ACHN (cell line): ENCODE data around the gene B3GALT5.

ENCODE experiments used
- DNase-seq: peaks from one replicate; pipeline ENCODE4 v3.0.0-alpha.2; 2015
- in situ Hi-C: cut with HindIII; loops from 2 replicates; pipeline ENCODE4 v1.10.0; 2017; ENCODE audit warnings: low sequenced_read_pairs, low pct_ligation_motif_present, low pct_unique_long_range_greater_than_20kb

Gene B3GALT5

DNA sequence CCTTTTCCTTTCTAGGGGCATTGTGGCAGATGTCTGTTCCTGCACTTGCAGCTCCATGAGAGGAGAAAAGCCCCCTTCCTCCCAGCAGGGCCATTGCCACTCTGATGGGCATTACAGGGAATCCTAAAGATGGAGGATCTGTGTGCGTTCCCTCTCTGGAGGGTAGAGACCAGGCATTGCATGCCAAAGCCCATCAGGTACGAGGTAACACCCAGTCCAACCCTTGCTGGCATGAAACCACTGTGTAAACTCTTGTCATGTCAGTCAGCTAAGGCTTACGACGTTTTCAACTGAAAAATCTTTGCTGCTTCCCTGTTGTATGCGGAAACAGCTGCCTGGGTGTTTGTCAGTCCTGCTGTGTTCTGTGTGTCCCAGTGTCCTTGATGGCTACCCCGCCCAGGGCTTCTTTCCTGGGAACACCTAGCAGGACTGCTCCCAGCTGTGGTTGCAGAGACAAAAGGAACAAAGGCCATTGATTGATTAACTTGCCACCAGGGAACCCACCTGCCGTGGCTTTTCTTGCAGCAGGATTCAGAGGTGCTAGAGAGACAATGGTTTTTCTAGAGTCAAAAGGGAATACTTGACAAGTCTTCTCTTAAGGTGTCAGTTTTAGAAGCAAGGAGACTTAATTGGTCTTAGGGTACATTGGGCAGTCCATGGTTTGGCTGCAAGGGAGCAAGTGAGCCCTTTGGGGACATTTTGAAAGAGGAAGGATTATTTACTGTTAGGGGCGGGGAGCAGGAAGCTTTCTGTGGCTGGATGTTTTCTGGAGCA lies 24.6 kb downstream of the B3GALT5 start:
- in situ Hi-C loops = no loop called here
- DNase-seq = no peak

DNA sequence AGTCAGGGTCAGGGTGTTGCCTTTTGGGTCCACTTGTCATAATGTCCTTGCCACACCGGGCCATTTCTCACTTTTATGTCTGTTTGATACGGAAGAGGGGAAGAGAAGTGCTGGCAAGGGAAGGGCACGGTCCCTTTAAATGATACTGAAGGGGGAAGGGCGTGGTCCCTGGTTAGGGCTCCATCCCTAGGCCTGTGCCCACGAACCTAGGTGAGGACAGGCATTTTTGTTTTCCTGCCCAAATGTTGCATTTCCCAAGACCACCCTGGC lies 25.2 kb downstream of the B3GALT5 start:
- DNase-seq = no peak
- in situ Hi-C loops = no loop called here

DNA sequence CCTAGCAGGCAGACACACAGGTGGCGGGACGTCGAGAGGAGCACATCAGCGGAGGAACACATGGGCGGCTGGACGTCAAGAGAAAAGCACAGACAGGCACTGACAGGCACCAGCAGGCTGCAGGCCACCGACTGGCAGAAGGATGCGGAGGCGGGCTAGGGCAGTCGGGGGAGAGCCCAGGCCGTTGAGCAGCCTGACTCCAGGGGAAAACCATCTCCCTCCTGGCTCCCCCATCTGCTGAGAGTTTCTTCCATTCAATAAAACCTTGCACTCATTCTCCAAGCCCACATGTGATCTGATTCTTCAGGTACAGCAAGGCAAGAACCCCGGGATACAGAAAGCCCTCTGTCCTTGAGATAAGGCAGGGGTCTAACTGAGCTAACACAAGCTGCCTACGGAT lies 25.5 kb downstream of the B3GALT5 start:
- no peak for DNase-seq
- in situ Hi-C loops = no loop called here

DNA sequence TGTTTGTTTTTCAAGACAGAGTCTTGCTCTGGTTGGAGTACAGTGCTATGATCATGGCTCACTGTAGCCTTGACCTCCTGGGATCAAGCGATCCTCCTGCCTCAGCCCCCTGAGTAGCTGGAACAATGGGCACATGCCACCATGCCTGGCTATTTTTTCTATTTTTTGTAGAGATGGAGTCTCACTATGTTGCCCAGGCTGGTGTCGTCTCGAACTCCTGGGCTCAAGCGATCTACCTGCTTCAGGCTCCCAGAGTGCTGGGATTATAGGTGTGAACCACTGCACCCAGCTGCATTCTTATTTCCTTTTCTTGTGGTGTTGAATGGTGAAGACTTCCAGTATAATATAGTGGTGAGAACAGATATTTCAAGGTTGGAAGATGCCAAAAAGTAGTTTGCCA lies 28.0 kb downstream of the B3GALT5 start:
- DNase-seq = no peak
- in situ Hi-C loops = no loop called here

DNA sequence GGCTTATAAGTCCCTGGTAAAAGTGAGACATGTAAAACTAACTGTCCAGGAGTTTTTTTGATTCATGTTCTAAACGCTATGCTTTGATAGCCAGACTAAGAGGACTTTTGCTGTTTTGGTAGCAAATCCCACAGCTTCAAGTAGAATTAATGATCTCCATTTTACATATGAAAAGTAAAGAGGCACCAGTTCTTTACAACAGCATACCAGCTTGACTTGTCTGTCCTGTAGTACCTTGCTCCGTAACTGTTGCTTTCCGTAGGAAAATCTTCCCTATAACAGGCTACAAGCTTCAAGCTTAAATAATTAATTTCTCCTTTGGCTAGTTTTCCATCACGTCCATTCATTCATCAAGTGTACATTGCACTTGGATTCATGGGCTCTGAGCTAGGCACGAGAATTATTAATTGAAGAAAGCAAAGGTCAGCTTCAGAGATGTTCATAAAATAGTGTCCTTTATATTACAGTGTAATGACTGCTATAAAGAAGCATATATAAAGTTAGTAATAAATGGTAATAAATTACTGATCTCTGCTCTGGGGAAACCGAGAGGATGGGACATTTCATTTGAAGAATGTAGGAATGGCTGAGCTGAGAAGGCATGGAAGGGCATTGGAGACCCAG lies 29.2 kb downstream of the B3GALT5 start:
- in situ Hi-C loops = no loop called here
- DNase-seq = no peak

DNA sequence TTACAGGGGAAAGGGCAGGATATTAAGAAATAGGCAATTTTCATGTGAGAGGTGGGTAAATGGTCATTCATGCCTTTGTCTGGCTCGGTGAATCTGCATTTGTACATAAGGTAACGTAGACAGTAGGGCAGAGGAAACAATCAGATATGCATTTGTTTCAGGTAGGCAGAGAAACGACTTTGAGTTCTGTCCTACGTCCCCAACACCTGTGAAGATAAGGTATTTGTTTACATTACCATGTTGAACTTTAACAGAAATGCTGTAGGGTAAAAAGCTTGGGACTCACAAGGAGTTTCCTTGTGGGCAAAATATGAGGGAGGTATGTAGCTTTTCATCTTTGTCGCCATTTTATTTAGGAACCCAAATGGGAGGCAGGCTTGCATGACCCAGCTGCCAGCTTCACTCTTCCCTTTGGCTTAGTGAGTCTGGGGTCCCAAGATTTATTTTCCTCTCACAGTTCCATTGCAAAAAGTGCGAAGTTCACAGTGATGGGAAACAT lies 31.4 kb downstream of the B3GALT5 start:
- no peak for DNase-seq
- in situ Hi-C loops = no loop called here

DNA sequence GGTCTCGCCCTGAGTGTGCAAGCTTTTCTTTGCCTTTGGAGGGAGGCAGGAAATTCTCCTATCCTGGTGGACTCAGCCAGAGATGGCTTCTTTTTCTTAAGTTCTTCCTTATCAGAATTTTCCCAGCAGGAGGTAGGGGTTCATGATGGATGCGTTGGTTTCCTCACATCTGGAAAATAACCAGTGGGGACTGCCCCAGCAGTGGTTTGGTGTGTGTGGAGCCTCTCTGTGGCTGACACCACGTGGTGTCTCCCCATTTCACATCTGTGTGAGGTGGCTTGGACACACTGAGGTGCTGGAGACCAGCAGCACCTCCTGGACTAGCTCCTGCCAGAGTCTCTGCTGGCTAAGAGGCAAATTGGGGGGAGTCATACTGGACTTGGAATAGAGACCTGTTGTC lies 32.6 kb downstream of the B3GALT5 start:
- DNase-seq = no peak
- in situ Hi-C loops = no loop called here

DNA sequence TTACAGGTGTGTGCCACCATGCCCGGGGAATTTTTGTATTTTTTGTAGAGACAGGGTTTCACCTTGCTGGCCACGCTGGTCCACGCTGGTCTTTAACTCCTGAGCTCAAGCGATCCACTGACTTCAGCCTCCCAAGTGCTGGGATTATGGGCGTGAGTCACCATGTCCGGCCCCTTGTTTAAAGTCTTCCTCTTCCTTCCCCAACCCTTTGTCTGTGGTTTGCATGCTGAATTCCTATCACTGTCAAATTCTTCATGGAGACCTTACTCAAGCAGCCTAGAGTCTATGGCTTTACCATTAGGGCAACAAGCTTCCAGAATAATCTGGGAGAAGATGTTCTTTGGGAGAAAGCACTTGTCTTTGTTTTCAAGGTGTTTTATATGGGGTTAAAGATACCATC lies 34.7 kb downstream of the B3GALT5 start:
- in situ Hi-C loops = no loop called here
- peak; percentile 39 for DNase-seq

DNA sequence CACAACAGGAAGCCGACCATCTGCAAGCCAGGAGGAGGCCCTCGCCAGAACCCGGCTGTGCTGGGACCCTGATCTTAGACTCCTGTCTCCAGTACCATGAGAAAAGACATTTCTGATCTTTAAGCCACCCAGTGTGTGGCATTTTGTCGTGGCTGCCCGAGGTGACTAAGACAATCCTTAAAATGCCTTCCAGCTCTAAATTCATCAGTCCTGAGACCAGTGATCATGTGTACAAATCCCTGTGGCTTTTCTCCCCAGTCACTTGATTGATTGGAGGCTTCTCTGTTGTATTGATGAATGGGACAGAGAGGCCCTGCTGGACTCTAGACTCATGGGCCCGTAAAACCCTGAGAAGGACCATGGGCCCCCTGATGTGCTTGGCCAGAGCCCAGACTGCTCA lies 36.1 kb downstream of the B3GALT5 start:
- in situ Hi-C loops = no loop called here

DNA sequence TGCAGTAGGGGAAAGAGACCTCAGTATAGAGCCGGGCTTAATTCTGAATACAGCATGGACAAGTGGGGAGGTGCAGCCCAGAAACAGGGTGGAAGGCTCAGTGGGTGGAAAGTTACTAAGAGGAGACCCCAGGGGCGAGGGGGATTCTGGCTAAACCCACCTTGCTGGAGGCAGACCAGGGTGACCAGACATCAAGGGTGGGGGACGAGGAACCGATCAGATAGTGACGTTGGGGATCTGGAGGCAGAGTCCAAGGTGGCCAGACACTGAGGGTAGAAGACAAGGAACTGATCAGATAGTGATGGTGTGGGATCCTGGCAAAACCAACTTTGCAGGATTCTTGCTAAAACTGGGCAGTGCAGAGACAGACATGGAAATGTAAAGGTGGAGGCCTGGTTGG lies 36.8 kb downstream of the B3GALT5 start:
- in situ Hi-C loops = no loop called here
- DNase-seq = no peak

More for the DNA sequence above, 36.1 kb downstream of the B3GALT5 start:
- DNase-seq = no peak

DNA sequence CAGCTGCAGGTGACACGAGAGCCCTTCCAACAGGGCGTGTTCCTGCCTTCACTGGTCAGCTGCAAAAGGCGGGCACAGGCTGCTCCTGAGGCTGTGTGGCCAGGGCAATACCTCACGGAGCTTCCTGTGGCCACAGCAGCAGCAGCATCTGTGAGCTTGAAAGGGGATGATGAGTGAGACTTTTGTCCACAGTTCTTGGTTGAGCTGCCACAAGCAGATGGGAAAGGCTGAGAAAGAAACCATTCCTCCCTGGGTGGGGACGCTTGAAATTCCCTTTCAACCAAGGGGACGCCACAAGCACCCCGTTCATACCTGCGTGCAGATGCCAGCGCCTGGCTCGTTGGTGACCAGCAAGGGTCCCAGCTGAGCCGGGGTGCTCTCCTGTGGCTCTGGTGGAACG lies 37.6 kb downstream of the B3GALT5 start:
- no peak for DNase-seq
- in situ Hi-C loops = no loop called here

DNA sequence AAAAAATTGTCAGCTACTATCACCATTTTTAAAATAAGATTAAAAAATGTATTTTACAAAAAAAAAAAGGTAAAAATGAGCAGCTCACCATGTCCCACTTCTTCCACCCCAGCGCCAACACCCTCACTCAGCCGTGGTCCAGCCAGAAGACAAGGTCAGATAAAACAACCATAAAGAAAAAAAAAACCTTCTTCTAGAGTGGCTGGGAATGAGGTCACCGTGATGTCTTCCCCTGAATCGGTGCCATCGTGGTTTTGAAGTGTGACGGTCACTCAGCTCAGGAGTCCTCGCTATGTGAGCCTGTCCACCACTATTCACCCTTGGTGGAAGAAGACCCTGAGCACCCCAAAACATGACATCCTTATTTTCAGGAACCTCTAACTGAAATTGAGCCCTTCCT lies 38.1 kb downstream of the B3GALT5 start:
- in situ Hi-C loops = no loop called here

DNA sequence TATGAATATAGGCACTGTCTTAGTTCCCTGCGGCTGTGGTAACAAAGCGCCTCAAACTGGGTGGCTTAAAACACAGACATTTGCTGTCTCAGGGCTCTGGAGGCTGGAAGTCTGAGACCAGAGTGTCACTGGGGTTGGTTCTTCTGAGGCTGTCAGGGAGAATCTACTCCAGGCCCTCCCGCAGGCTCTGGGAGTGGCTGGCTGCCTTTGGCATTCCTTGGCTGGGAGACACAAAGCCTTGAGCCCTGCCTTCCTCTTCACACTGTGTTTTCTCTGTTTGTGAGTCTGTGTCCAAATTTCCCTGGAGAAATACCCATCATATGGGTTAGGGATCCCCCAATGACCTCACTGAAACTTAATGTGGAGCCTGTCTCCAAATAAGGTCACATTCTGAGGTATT lies 38.5 kb downstream of the B3GALT5 start:
- no peak for DNase-seq
- in situ Hi-C loops = no loop called here

More for the DNA sequence above, 38.1 kb downstream of the B3GALT5 start:
- DNase-seq = no peak

DNA sequence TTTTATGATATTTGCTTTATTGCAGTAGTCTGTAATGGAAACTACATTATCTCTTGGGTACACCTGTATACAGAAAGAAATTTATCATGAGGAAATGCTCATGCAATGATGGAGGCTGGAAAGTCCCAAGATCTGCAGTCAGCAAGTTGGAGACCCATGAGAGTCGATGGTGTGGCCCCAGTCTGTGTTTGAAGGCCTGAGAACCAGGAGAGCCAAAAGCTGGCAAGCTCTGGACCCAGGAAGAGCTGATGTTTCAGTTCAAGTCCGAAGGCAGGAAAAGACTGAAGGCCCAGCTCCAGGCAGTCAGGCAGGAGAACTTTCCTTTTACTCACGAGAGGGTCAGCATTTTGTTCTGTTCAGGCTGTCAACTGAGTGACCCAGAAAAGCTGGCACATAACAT lies 42.2 kb downstream of the B3GALT5 start:
- in situ Hi-C loops = no loop called here
- no peak for DNase-seq

DNA sequence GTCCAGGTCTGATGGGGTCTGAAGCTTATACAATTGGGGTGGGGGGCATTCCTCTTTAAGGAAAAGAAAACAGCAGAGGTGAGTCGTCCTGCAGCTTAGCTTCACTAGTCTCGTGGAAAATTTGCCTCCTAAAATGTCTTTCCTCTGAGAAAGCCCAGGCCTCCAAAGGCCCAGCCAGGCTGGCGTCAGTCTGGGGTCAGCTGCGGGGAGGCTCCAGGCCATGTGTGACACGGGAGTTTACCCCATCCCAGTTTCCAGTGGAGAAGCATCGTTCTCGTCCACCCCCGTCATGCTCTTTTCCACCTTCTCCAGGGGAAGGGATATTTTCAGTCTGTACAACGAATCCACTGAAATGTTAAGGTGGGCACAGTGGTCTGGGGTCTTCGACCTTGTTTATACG lies 42.8 kb downstream of the B3GALT5 start:
- in situ Hi-C loops = no loop called here
- no peak for DNase-seq

DNA sequence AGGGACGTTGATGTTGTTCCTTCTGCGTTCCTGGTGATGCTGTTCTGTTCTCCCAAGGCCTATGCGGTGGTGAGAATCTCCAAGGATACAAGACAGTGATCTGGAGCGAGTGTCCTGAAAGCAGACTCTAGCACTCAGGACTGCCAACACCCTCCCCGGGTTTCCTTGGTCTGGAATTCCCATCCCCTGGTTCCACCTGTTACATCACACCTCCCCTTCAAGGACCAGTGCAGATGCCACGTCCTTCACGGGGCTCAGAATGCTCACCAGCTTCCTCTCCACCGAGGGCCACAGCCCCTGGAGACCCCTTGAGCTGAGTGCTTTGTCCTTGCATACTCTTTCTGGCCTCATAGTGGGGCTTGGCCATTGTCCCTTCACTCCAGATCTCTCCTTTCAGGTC lies 43.5 kb downstream of the B3GALT5 start:
- in situ Hi-C loops = no loop called here
- no peak for DNase-seq

DNA sequence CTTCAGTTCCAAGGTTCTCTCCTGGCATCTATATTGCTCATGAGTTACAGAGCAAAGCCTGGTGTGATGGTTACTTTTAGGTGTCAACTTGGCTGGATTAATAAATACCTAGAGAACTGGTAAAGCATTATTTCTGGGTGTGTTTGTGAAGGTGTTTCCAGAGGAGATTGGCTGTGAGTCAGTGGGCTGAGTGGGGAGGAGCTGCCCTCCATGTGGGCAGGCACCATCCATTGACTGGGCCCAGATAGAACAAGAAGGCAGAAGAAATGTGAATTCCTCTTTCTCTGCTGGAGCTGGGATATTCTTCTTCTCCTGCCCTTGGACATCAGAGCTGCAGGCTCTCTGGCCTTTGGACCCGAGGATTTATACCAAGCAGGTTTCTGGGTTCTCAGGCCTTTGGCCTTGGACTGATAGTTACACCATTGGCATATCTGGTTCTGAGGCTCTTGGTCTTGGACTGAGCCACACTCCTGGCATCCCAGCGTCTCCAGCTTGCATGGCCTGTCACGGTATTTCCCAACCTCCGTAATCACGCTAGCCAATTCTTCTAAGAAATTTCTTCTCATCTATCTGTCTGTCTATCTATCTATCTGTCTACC lies 44.5 kb downstream of the B3GALT5 start:
- in situ Hi-C loops = no loop called here
- DNase-seq = peak; percentile 56

DNA sequence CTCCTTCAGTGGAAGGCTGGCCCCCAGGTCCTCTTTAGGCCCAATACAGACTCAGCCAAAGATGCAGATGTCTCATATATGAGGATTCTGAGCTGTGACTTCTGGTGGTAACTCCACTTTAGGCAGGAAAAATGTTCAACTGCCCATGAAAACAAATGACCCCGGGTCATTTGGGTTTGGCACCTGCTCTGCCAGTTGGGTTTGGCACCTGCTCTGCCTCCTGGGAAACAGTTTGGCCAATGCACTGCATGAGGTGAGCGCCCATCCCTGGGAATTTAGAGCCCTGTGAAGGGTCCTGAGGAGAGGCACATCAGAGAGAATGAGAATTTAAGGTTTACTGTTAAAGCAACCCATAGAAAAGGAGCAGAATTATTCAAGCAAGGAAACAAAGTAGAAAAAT lies 45.3 kb downstream of the B3GALT5 start:
- peak; percentile 11 for DNase-seq
- in situ Hi-C loops = no loop called here

DNA sequence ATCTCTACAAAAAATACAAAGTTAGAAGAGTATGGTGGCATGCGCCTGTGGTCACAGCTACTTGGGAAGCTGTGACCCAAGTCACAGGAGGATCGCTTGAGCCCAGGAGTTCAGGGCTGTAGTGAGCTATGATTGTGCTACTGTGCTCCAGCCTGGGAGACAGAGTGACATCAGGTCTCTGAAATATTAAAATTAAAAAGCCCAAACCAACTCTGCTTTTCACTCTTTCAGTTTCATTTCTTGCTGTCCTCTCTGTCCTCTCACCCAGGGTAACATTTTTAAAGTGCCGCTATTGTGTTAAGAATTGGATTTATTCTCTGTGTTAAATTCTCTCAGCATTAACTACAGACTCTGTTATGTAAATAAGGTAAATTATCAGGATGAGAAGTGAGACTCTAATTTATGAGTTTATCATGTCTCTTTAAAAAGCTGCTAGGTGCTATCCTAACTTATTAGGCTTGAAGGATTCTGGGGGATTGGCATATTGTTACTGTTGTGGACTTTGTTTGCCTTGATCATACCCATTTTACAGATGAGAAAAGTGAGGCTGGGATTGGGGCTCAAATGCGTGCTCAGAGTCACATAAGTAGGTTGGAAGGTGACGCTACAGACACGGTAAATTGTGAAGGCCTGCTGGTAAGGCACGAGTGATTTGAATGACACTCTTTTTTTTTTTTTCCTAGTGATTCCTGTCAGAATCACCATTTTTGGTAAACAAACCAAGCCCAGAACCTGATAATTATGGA lies 46.5 kb downstream of the B3GALT5 start:
- in situ Hi-C loops = no loop called here
- no peak for DNase-seq
